Stomach smooth muscle (tissue), 2 donors: ENCODE data around the gene UST.
"Not testable (repeated sequence)": the region's sequence is repeated elsewhere in the genome, so short reads cannot be mapped to it uniquely, and the experiment has no call there.

Experiments
- H3K27ac ChIP-seq: one replicate; pipeline ENCODE4 v1.7.0; 2013; ENCODE audit warnings: mild to moderate bottlenecking, low read length, inconsistent platforms
- H3K27me3 ChIP-seq, 2 donors: one replicate each; pipeline ENCODE4 v1.7.0; 2013; ENCODE audit warnings: low read length in 2 of 2; ENCODE audit not compliant: insufficient read depth in 2 of 2, control insufficient read depth in 1 of 2
- H3K36me3 ChIP-seq, 2 donors: one replicate each; pipeline ENCODE4 v1.7.0; 2013; ENCODE audit warnings: low read length in 2 of 2; ENCODE audit not compliant: control insufficient read depth in 2 of 2, insufficient read depth in 2 of 2
- H3K4me1 ChIP-seq: one replicate; pipeline ENCODE4 v1.7.0; 2013; ENCODE audit warnings: low read length; ENCODE audit not compliant: control insufficient read depth, insufficient read depth
- H3K4me3 ChIP-seq, 2 donors: one replicate each; pipeline ENCODE4 v1.7.0; 2013; ENCODE audit warnings: low read length in 2 of 2
- H3K9ac ChIP-seq, 2 donors: one replicate each; pipeline ENCODE4 v1.7.0; 2013; ENCODE audit warnings: low read length in 2 of 2, mild to moderate bottlenecking in 1 of 2
- H3K9me3 ChIP-seq, 2 donors: one replicate each; pipeline ENCODE4 v1.7.0; 2013; ENCODE audit warnings: low read length in 2 of 2; ENCODE audit not compliant: control insufficient read depth in 2 of 2
- donor health status: healthy.
- donor health status: Pancreatic carcinoma.

The UST gene

DNA sequence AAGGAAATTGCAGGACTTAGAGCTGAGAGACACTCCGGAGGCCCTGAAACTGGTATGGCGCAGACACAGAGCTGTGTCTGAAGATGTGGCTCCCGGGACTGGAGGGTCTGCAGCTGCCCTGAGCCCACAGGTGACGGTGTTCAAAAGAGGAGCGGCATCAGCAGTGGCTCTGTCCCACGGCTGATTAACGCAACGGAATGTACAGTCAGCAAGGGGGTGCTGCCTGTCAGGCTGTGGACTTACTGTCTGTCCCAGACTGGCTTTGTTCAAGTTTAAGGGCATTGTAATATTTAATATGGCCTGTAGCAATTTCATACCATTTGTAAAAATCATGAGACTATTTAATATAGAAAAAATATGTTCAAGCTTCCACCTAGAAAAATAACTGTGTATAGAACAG, 342.7 kb downstream of the UST start:
- H3K27ac ChIP-seq: no peak overlapping the region
- no peaks in the 10 kb centered on the region for H3K27me3 ChIP-seq
- H3K36me3 ChIP-seq: no peaks in the 10 kb centered on the region
- no peaks in the 10 kb centered on the region for H3K9me3 ChIP-seq
- H3K4me1 ChIP-seq: no peaks in the 10 kb centered on the region
- H3K9ac ChIP-seq: no peak overlapping the region
- H3K4me3 ChIP-seq: no peak overlapping the region

DNA sequence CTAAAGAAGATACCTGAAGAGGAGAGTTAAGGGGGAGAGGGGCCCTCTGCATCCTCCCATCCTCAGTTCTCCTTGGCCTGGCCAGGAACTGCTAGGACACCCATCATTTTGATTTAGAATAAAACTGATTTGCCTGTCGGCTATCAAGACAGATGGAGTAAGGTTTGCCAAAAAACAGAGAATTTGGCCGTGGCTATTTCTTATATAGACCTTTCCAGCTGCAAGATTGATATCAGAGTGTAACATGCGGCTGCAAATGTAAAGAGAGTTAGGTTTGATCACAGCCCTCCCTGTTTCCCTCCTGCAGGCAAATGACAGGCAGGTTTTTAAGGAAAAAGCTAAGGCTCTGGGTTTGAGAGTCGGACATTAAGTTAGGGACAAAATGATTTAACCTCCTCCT, 344.1 kb downstream of the UST start:
- H3K36me3 ChIP-seq: no peaks in the 10 kb centered on the region
- H3K27ac ChIP-seq: no peak overlapping the region
- H3K9ac ChIP-seq: no peak overlapping the region
- no peaks in the 10 kb centered on the region for H3K27me3 ChIP-seq
- H3K9me3 ChIP-seq: no peaks in the 10 kb centered on the region
- H3K4me3 ChIP-seq: no peak overlapping the region
- no peaks in the 10 kb centered on the region for H3K4me1 ChIP-seq

DNA sequence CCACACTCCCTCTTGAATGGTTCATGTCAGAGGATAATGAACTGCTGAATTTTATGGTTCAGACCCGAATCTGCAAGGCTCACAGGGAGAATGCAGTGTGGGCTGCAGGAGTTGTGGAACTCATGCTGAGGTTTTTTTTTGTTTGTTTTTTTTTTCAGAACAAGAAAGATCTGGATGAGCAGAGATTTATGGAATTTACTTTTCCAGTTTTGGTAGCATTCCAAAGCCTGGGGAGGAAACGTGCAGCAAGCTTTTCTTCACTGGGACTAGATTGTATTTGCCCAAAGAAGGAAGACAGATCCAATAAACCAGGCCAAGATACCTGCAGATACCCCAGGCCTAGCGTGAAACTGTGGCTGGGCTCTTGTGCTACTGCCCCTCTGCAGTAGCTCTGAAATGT, 346.8 kb downstream of the UST start:
- no peak overlapping the region for H3K4me3 ChIP-seq
- no peaks in the 10 kb centered on the region for H3K9me3 ChIP-seq
- H3K36me3 ChIP-seq: no peaks in the 10 kb centered on the region
- no peaks in the 10 kb centered on the region for H3K27me3 ChIP-seq
- no peaks in the 10 kb centered on the region for H3K4me1 ChIP-seq
- H3K9ac ChIP-seq: no peak overlapping the region
- H3K27ac ChIP-seq: no peak overlapping the region

DNA sequence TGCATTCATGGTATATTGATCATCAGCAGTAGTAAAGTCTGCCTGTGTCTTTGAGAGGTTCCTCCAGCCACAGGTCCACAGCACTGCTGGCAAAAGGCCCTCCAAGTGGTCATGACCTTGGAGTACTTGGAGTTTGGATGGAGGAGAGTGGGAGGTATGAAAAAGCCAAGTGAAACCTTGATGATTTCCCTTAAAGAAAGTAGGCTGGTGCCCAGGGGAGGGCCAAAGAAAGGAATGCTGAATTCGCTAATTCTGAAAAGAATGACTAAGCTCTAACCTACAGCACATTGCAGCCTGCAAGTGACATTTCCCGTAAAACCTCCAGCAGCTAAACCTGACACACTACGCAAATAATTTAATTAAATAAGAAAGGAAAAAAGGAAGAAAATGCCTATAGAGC, 347.3 kb downstream of the UST start:
- Histone ChIP-seq H3K9ac (no peak overlapping the region), H3K9me3 (no peaks in the 10 kb centered on the region), H3K36me3 (no peaks in the 10 kb centered on the region), H3K27ac (no peak overlapping the region), H3K4me3 (no peak overlapping the region), H3K4me1 (no peaks in the 10 kb centered on the region), H3K27me3 (no peaks in the 10 kb centered on the region)

DNA sequence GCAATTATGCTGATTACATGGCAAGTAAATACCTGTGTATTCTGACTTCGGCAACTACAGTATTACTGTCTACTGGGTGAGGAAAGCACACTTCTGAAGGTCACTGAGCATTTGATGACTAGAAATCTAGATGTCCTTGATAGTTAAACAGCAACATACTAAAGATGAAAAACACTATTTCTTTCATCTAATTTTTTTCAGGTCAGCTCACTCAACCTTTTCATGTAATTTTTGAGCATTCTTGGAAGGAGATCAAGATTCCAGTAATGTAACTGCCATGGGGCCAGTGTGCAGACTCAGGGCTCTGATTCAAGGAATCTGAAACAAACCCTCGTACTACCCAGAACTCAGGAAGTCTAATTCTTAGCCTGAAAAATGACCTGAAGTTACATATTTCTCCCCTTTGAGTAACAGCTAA, 348.1 kb downstream of the UST start:
- H3K27ac ChIP-seq: no peak overlapping the region
- no peaks in the 10 kb centered on the region for H3K9me3 ChIP-seq
- H3K36me3 ChIP-seq: no peaks in the 10 kb centered on the region
- no peaks in the 10 kb centered on the region for H3K4me1 ChIP-seq
- H3K4me3 ChIP-seq: no peak overlapping the region
- H3K27me3 ChIP-seq: no peaks in the 10 kb centered on the region
- no peak overlapping the region for H3K9ac ChIP-seq

DNA sequence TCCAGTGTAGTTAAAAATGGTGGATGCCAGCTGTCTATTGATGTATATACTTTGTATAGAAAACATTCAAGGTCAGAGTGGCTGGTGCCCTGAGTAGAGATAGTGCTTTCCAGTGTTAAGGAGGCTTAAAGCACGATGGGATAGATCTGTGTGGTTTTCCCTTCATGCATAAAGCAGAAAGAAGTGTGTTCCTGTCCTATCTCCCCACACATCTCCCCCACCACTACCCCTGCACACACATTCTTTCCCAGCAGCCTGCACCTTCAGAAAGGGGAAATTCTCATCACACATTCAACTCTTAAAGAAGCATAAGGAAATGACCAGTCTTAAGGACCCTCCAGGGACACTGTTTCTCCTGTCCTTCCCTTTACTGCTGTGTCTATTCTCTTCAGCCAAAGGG, 349.0 kb downstream of the UST start:
- H3K27ac ChIP-seq: no peak overlapping the region
- no peaks in the 10 kb centered on the region for H3K9me3 ChIP-seq
- H3K4me1 ChIP-seq: no peaks in the 10 kb centered on the region

DNA sequence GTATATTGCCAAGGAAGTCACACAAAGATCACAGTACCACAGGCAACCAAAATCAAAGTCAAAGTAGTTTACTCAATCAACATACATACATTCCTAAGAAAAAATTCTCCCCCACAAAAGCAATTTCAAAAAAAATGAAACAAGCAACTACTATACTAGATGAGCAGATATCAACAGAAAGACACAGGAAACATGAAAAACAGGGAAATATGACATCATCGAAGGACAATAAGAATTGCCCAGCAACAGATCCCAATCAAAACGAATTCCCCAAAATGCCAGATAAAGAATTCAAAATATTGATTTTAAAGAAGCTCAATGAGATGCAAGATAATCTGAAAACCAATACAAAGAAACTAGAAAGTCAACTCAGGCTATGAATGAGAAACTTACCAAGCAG, 351.0 kb downstream of the UST start:
- Histone ChIP-seq H3K9me3 (no peaks in the 10 kb centered on the region), H3K27ac (no peak overlapping the region), H3K27me3 (no peaks in the 10 kb centered on the region), H3K4me1 (no peaks in the 10 kb centered on the region), H3K4me3 (no peak overlapping the region), H3K36me3 (no peaks in the 10 kb centered on the region), H3K9ac (no peak overlapping the region)

More for the DNA sequence above, 349.0 kb downstream of the UST start:
- H3K9ac ChIP-seq: no peak overlapping the region
- H3K4me3 ChIP-seq: no peak overlapping the region
- H3K27me3 ChIP-seq: no peaks in the 10 kb centered on the region
- H3K36me3 ChIP-seq: no peaks in the 10 kb centered on the region

DNA sequence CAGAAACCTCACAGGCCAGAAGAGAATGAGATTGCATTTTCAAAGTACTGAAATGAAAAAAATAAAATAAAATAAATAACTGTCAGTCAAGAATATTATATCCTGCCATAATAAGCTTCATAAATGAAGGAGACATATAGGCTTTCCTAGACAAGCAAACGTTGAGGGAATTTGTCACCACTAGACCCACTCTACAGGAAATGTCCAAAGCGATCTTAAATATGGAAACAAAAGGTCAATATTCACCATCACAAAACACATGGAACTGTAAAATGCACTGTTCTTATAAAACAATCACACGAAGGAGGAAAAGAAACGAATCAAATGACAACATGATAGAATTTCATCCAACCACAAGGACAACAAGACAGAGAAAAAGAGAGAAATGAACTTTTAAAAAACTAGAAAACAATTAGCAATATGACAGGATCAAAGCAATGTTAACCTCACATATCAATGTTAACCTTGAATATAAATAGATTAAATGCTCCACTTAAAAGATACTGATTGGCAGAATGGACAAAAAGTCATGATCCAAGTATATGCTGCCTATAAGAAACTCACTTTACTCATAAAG, 352.0 kb downstream of the UST start:
- Histone ChIP-seq H3K27ac (no peak overlapping the region), H3K9me3 (no peaks in the 10 kb centered on the region), H3K9ac (no peak overlapping the region), H3K36me3 (no peaks in the 10 kb centered on the region), H3K27me3 (no peaks in the 10 kb centered on the region), H3K4me3 (no peak overlapping the region), H3K4me1 (no peaks in the 10 kb centered on the region)

DNA sequence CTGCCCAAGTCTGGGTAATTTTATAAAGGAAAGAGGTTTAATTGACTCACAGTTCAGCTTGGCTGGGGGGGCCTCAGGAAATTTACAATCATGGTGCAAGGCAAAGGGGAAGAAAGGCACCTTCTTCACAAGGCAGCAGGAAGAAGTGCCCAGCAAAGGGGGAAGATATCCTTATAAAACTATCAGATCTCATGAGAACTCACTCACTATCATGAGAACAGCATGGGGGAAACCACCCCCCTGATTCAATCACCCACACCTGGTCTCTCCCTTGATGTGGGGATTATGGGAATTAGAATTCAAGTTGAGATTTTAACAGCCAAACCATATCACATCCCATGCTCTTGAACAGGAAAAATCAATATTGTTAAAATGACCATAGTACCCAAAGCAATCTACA, 355.5 kb downstream of the UST start:
- Histone ChIP-seq H3K9me3 (no peaks in the 10 kb centered on the region), H3K27ac (no peak overlapping the region), H3K36me3 (no peaks in the 10 kb centered on the region), H3K4me1 (no peaks in the 10 kb centered on the region), H3K4me3 (no peak overlapping the region), H3K9ac (no peak overlapping the region), H3K27me3 (no peaks in the 10 kb centered on the region)

DNA sequence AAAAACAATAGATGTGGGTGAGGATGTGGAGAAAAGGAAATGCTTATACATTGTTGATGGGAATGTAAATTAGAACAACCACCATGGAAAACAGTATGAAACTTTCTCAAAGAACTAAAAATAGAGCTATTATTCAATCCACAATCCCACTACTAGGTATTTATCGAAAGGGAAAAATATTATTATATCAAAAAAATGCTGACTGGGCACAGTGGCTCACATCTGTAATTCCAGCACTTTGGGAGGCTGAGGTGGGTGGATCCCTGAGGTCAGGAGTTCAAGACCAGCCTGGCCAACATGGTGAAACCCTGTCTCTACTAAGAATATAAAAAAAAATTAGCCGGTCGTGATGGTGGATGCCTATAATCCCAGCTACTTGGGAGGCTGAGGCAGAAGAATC, 357.1 kb downstream of the UST start:
- H3K4me1 ChIP-seq, H3K4me3 ChIP-seq, H3K9ac ChIP-seq, H3K36me3 ChIP-seq, H3K9me3 ChIP-seq, H3K27ac ChIP-seq, H3K27me3 ChIP-seq: not testable (repeated sequence)

DNA sequence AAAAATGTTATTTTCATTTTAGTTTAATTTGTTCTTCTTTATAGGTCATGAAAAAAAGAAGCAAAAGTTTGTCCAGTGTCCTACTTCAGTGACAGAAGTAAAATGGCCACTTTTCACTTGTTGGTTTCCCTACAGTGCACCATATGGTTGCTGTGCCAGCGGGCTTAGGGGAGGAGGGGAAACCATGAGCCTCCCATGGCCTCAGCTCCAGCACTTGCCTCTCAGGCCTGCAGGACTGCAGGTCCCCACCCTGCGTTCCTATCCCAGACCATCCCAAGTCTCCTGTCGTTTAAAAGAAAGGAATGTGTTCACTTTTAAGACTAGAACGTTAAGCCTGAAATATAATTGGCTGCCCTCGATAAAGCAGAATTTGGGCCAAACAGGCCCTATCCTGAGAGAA, 360.7 kb downstream of the UST start:
- Histone ChIP-seq H3K9ac (no peak overlapping the region), H3K9me3 (no peaks in the 10 kb centered on the region), H3K27ac (no peak overlapping the region), H3K36me3 (no peaks in the 10 kb centered on the region), H3K4me1 (no peaks in the 10 kb centered on the region), H3K27me3 (no peaks in the 10 kb centered on the region), H3K4me3 (no peak overlapping the region)
